Neural cell (in vitro differentiated cells): ENCODE measurements around the gene RBKS. TPM values are rescaled to one million over a fixed set of nuclear protein-coding genes. Genes with fewer than 3 reads are reported as not detected.

Source experiments
- H2AFZ ChIP-seq: fragments of 200-600, 300-800 bp; sonication (generic), shearing (Covaris generic); 2 replicates; pipeline ENCODE4 v1.6.0; 2014; ENCODE audit warnings: low read depth, mild to moderate bottlenecking, antibody characterized with exemption, low read length, moderate library complexity
- H3F3A ChIP-seq: fragments of 200-600 bp; shearing (Covaris generic); 2 replicates; pipeline ENCODE4 v1.6.1; 2016; ENCODE audit warnings: mild to moderate bottlenecking, moderate library complexity, mixed read lengths, antibody characterized with exemption, low read length; ENCODE audit not compliant: insufficient read depth, poor library complexity, severe bottlenecking
- H3K27ac ChIP-seq: fragments of 200-600, 300-800 bp; sonication (generic), shearing (Covaris generic); 2 replicates; pipeline ENCODE4 v1.5.1; 2014; ENCODE audit warnings: mild to moderate bottlenecking, low read length, moderate library complexity
- H3K27me3 ChIP-seq: fragments of 300-800, 200-600 bp; sonication (generic), shearing (Covaris generic); 2 replicates; pipeline ENCODE4 v1.6.0; 2014; ENCODE audit warnings: mild to moderate bottlenecking, low read depth, low read length, moderate library complexity; ENCODE audit not compliant: insufficient read depth
- H3K36me3 ChIP-seq: fragments of 300-800, 200-600 bp; sonication (generic), shearing (Covaris generic); 2 replicates; pipeline ENCODE4 v1.5.1; 2014; ENCODE audit warnings: mild to moderate bottlenecking, antibody characterized with exemption, low read length, moderate library complexity; ENCODE audit not compliant: insufficient read depth
- H3K4me2 ChIP-seq: fragments of 300-800, 200-600 bp; sonication (generic), shearing (Covaris generic); 2 replicates; pipeline ENCODE4 v1.6.0; 2014; ENCODE audit warnings: mild to moderate bottlenecking, low read length
- H3K4me3 ChIP-seq: fragments of 300-800, 200-600 bp; sonication (generic), shearing (Covaris generic); 2 replicates; pipeline ENCODE4 v1.5.1; 2014; ENCODE audit warnings: mild to moderate bottlenecking, low read length, moderate library complexity
- H3K79me2 ChIP-seq: fragments of 200-600 bp; shearing (Covaris generic); replicated peaks from 2 replicates; pipeline ENCODE4 v1.6.0; 2014; ENCODE audit warnings: mild to moderate bottlenecking, low read length, moderate library complexity; ENCODE audit not compliant: insufficient read depth
- H3K9ac ChIP-seq: fragments of 300-800, 200-600 bp; sonication (generic), shearing (Covaris generic); 2 replicates; pipeline ENCODE4 v1.6.1; 2016; ENCODE audit warnings: mild to moderate bottlenecking, low read length, mixed read lengths
- H3K9me2 ChIP-seq: fragments of 200-600 bp; shearing (Covaris generic); 2 replicates; pipeline ENCODE4 v1.6.1; 2016; ENCODE audit warnings: mild to moderate bottlenecking, low read length, mixed read lengths; ENCODE audit not compliant: insufficient read depth
- H3K9me3 ChIP-seq: fragments of 200-600, 300-800 bp; sonication (generic), shearing (Covaris generic); 2 replicates; pipeline ENCODE4 v1.6.1; 2016; ENCODE audit warnings: mild to moderate bottlenecking, mixed run types, low read length, moderate library complexity, mixed read lengths
- H4K20me1 ChIP-seq: fragments of 200-600 bp; shearing (Covaris generic); 2 replicates; pipeline ENCODE4 v1.6.1; 2016; ENCODE audit warnings: mild to moderate bottlenecking, mixed run types; ENCODE audit not compliant: insufficient read depth
- EP300 ChIP-seq: fragments of 450-650 bp; conservative IDR thresholded peaks from 2 replicates; pipeline ENCODE4 v1.6.1; 2014; ENCODE audit warnings: antibody characterized with exemption, mild to moderate bottlenecking, moderate library complexity; ENCODE audit not compliant: poor library complexity, severe bottlenecking
- EZH2 ChIP-seq: fragments of 200-600, 300-800 bp; shearing (Covaris generic), sonication (generic); IDR thresholded peaks from 2 replicates; pipeline ENCODE4 v1.6.1; 2014; ENCODE audit warnings: antibody characterized with exemption, low read length, borderline replicate concordance, mild to moderate bottlenecking; ENCODE audit not compliant: insufficient read depth, poor library complexity, severe bottlenecking
- MXI1 ChIP-seq: fragments of 450-650 bp; conservative IDR thresholded peaks from 2 replicates; pipeline ENCODE4 v1.6.1; 2014; ENCODE audit warnings: antibody characterized with exemption, mild to moderate bottlenecking; ENCODE audit not compliant: poor library complexity, severe bottlenecking
- POLR2AphosphoS5 ChIP-seq: IDR thresholded peaks from 2 replicates; pipeline ENCODE4 v1.6.1; 2012
- RAD21 ChIP-seq: fragments of 450-650 bp; conservative IDR thresholded peaks from 2 replicates; pipeline ENCODE4 v1.6.1; 2014; ENCODE audit warnings: antibody characterized with exemption, mild to moderate bottlenecking, moderate library complexity
- SMC3 ChIP-seq: fragments of 450-650 bp; conservative IDR thresholded peaks from 2 replicates; pipeline ENCODE4 v1.6.1; 2014; ENCODE audit warnings: antibody characterized with exemption, mild to moderate bottlenecking, moderate library complexity; ENCODE audit not compliant: poor library complexity
- TAF1 ChIP-seq: IDR thresholded peaks from 2 replicates; pipeline ENCODE4 v1.6.1; 2012; ENCODE audit warnings: low read depth
- polyA plus RNA-seq: library from polyadenylated mRNA; depleted of rRNA; stranded (reverse); fragments of >200 nt; gene quantifications from 2 replicates; pipeline ENCODE4 v1.2.3, GENCODE V29; 2014
- TF ChIP-seq, protein P1 (sequence below): IDR thresholded peaks from 2 replicates; pipeline ENCODE4 v1.6.1; 2012; ENCODE audit warnings: borderline replicate concordance
- TF ChIP-seq, protein P2 (sequence below): fragments of 450-650 bp; IDR thresholded peaks from 2 replicates; pipeline ENCODE4 v1.5.1; 2014; ENCODE audit warnings: antibody characterized with exemption, mild to moderate bottlenecking, moderate library complexity; ENCODE audit not compliant: poor library complexity, severe bottlenecking

RBKS gene
- polyA plus RNA-seq, 1 donor from 2014 or later = 5.4 TPM

DNA sequence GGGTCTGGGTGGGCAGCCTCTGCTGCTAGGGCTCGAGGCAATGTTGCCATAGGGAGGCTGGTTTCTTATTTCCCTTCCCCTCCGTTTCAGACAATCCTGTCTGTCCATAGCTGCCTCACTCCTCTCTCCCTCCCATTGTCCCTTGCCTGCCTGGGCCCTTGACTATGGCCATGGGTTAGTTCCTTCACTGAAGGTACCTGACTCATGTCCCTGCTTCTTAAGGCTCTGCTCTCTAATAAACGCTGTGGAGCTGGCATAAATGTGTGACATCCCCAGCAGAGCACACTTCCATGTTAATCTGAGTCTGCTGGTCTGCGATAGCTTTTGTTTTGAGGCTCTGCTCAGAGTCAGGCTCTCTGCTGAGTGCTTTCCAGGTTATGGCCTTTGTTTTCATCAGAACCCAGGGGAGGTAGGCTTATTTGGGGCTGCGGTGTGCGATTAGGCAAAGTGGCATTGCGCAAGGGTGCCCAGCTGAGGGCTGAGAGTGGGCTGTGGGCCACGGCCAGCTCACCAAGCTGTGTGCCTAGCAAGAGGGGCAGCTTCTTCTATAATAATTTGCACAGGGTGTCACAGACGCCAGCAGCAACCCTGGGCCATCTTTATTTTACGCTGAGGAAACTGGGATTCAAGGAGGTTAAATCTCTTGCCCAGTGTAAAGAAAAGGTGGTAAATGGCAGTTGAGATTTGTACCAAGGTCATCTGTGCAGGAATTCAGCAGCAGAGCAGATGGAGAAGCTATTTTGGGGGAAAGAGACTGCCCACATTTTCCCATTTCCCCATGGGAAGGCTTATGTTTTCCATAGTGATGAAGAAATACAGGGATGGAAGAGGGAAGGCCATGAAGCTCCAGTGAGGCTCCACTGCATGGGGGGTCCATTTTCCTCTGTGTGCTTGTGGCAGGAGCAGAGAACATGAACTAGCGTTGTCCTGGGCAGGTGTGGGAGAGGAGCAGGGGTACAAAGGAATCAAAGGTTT, 93.1 kb downstream of the RBKS start:
- no peaks in the 10 kb centered on the region for H3K36me3 ChIP-seq
- no peak overlapping the region for H2AFZ ChIP-seq
- H3K79me2 ChIP-seq = no peaks in the 10 kb centered on the region
- H3K4me3 ChIP-seq = no peak overlapping the region
- H3K9ac ChIP-seq = no peak overlapping the region
- TF ChIP-seq, protein P1, sequence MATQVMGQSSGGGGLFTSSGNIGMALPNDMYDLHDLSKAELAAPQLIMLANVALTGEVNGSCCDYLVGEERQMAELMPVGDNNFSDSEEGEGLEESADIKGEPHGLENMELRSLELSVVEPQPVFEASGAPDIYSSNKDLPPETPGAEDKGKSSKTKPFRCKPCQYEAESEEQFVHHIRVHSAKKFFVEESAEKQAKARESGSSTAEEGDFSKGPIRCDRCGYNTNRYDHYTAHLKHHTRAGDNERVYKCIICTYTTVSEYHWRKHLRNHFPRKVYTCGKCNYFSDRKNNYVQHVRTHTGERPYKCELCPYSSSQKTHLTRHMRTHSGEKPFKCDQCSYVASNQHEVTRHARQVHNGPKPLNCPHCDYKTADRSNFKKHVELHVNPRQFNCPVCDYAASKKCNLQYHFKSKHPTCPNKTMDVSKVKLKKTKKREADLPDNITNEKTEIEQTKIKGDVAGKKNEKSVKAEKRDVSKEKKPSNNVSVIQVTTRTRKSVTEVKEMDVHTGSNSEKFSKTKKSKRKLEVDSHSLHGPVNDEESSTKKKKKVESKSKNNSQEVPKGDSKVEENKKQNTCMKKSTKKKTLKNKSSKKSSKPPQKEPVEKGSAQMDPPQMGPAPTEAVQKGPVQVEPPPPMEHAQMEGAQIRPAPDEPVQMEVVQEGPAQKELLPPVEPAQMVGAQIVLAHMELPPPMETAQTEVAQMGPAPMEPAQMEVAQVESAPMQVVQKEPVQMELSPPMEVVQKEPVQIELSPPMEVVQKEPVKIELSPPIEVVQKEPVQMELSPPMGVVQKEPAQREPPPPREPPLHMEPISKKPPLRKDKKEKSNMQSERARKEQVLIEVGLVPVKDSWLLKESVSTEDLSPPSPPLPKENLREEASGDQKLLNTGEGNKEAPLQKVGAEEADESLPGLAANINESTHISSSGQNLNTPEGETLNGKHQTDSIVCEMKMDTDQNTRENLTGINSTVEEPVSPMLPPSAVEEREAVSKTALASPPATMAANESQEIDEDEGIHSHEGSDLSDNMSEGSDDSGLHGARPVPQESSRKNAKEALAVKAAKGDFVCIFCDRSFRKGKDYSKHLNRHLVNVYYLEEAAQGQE = no peak
- TF ChIP-seq SMC3 (no peak), TAF1 (no peak), MXI1 (no peak), EP300 (no peak)
- H4K20me1 ChIP-seq = no peaks in the 10 kb centered on the region
- H3K4me2 ChIP-seq = no peak overlapping the region
- no peaks in the 10 kb centered on the region for H3K9me2 ChIP-seq
- no peaks in the 10 kb centered on the region for H3K27me3 ChIP-seq
- no peaks in the 10 kb centered on the region for H3F3A ChIP-seq
- no peaks in the 10 kb centered on the region for H3K9me3 ChIP-seq
- peak overlapping the region; percentile 39 for H3K27ac ChIP-seq

DNA sequence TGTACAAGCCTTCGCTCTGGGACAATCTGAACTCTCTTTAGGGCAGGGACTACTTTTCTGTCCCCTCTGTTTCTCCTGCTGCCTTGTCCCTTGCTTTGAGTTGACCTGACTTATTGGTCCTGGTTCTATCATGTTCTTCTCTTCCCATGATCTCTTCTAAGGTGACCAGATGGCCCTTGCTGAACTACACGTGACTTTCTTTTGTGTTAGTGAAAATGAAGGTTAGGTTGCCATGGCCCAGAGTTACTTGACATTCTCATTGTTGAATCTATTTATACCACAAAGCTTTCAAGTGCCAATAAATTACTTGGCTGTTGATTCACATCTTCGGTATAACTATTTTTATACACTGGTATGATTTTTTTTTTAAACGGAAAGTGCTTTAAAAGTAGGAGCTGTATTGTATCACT, 94.3 kb downstream of the RBKS start:
- Histone ChIP-seq H4K20me1 (no peaks in the 10 kb centered on the region), H3K4me3 (no peak overlapping the region), H3K27me3 (no peaks in the 10 kb centered on the region), H3K36me3 (no peaks in the 10 kb centered on the region), H3K9me2 (no peaks in the 10 kb centered on the region), H3K27ac (peak overlapping the region; percentile 51), H3K9ac (no peak overlapping the region), H3F3A (no peaks in the 10 kb centered on the region), H3K79me2 (no peaks in the 10 kb centered on the region), H2AFZ (no peak overlapping the region), H3K4me2 (no peak overlapping the region), H3K9me3 (no peaks in the 10 kb centered on the region)
- TF ChIP-seq RAD21 = no peak
- TF ChIP-seq, protein P1 = no peak
- no peak for TF ChIP-seq EP300
- TF ChIP-seq SMC3 = no peak
- no peak for TF ChIP-seq POLR2AphosphoS5
- TF ChIP-seq EZH2 = no peak
- TF ChIP-seq, protein P2, sequence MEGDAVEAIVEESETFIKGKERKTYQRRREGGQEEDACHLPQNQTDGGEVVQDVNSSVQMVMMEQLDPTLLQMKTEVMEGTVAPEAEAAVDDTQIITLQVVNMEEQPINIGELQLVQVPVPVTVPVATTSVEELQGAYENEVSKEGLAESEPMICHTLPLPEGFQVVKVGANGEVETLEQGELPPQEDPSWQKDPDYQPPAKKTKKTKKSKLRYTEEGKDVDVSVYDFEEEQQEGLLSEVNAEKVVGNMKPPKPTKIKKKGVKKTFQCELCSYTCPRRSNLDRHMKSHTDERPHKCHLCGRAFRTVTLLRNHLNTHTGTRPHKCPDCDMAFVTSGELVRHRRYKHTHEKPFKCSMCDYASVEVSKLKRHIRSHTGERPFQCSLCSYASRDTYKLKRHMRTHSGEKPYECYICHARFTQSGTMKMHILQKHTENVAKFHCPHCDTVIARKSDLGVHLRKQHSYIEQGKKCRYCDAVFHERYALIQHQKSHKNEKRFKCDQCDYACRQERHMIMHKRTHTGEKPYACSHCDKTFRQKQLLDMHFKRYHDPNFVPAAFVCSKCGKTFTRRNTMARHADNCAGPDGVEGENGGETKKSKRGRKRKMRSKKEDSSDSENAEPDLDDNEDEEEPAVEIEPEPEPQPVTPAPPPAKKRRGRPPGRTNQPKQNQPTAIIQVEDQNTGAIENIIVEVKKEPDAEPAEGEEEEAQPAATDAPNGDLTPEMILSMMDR = no peak
- no peak for TF ChIP-seq MXI1
- TF ChIP-seq TAF1 = no peak
